ENCODE data around the gene ZNF513. TPM values are rescaled to one million over a fixed set of nuclear protein-coding genes. Genes with fewer than 3 reads are reported as not detected.
A peak's percentile ranks its signal among the peaks of the same experiment; 100 is the strongest.
"Not testable (repeated sequence)": the region's sequence is repeated elsewhere in the genome, so short reads cannot be mapped to it uniquely, and the experiment has no call there.

Gene ZNF513
- total RNA-seq (2012; rRNA removed): 5.7 and 6.1 TPM in 2 replicates

- peaks cover 78% of the 10 kb centered on the region for H3K36me3 ChIP-seq (ENCODE audit: insufficient read depth, low read length)
- H3K9me3 ChIP-seq (replicated peaks; ENCODE audit: low read length): no peaks in the 10 kb centered on the region
- H3K4me1 ChIP-seq (ENCODE audit: control insufficient read depth, insufficient read depth, low read length): peaks cover 36% of the 10 kb centered on the region
- peak within 1 kb of the TSS; percentile 98 for H3K4me2 ChIP-seq (ENCODE audit: low read length)
- H3K9ac ChIP-seq (ENCODE audit: low read depth, low read length): peak within 1 kb of the TSS; percentile 92
- H3K27me3 ChIP-seq (ENCODE audit: control insufficient read depth, insufficient read depth, low read length): no peaks in the 10 kb centered on the region
- peak within 1 kb of the TSS; percentile 79 for H3K4me3 ChIP-seq (ENCODE audit: low read length)
These were observed at the start of gene ZNF513 for GRCh38 chr2:27380626-27381545. TSS of gene ZNF513 (minus strand) at chr2:27380734. CDS start at chr2:27380526, 208 bp downstream.

DNA sequence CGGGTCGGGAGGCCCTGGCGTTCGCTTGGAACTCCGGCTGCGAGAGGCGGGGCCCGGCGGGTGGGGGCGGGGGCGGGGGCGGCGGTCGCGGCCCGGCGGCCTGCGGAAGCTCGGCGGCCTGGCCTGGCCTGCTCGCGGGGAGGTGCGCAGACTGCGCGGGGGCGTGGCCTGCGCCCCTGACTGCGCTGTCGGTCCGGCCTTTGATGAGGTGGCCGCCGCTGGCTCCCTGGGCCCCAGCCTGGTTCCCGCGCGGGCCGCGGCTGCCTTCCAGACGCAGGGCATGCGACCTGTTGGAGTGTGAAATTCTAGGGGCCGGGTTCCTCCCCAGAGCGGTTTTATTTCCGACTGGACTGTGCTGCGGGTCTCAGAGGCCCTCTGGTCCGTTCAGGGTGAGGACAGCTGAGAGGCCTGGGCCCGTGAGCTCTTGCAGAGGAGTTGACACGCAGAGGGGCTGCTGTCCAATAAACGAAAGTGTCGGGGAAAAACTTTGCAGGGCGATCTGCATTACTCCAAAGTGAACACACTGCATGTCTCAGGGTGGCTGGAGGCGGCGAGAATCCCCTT, 48.5 kb upstream of the ZNF513 start:
- Histone ChIP-seq H3K4me2 (ENCODE audit: low read length) (peak overlapping the region; percentile 95), H3K9ac (ENCODE audit: low read depth, low read length) (peak overlapping the region; percentile 98), H3K4me3 (ENCODE audit: low read length) (peak overlapping the region; percentile 91), H3K9me3 (replicated peaks; ENCODE audit: low read length) (no peaks in the 10 kb centered on the region), H3K4me1 (ENCODE audit: control insufficient read depth, insufficient read depth, low read length) (peaks cover 18% of the 10 kb centered on the region), H3K27me3 (ENCODE audit: control insufficient read depth, insufficient read depth, low read length) (no peaks in the 10 kb centered on the region), H3K36me3 (ENCODE audit: insufficient read depth, low read length) (peaks cover 12% of the 10 kb centered on the region)

- Histone ChIP-seq H3K4me1 (ENCODE audit: control insufficient read depth, insufficient read depth, low read length) (peaks cover 18% of the 10 kb centered on the region), H3K9me3 (replicated peaks; ENCODE audit: low read length) (no peaks in the 10 kb centered on the region), H3K27me3 (ENCODE audit: control insufficient read depth, insufficient read depth, low read length) (no peaks in the 10 kb centered on the region), H3K4me2 (ENCODE audit: low read length) (peak within 1 kb of the TSS; percentile 95), H3K4me3 (ENCODE audit: low read length) (peak within 1 kb of the TSS; percentile 91), H3K36me3 (ENCODE audit: insufficient read depth, low read length) (peaks cover 5% of the 10 kb centered on the region), H3K9ac (ENCODE audit: low read depth, low read length) (peak within 1 kb of the TSS; percentile 98)
These were observed 47.9 kb upstream of the ZNF513 start, which contains the start of gene NRBP1 for GRCh38 chr2:27428213-27428977. TSS of gene NRBP1 (plus strand) at chr2:27428631. CDS start at chr2:27433274, 4,643 bp downstream.

- Histone ChIP-seq H3K9ac (ENCODE audit: low read depth, low read length) (peak overlapping the region; percentile 98), H3K4me3 (ENCODE audit: low read length) (peak overlapping the region; percentile 91), H3K9me3 (replicated peaks; ENCODE audit: low read length) (no peaks in the 10 kb centered on the region), H3K4me1 (ENCODE audit: control insufficient read depth, insufficient read depth, low read length) (peaks cover 18% of the 10 kb centered on the region), H3K27me3 (ENCODE audit: control insufficient read depth, insufficient read depth, low read length) (no peaks in the 10 kb centered on the region), H3K4me2 (ENCODE audit: low read length) (peak overlapping the region; percentile 76), H3K36me3 (ENCODE audit: insufficient read depth, low read length) (no peaks in the 10 kb centered on the region)
These were observed 47.3 kb upstream of the ZNF513 start for GRCh38 chr2:27427863-27428212.

DNA sequence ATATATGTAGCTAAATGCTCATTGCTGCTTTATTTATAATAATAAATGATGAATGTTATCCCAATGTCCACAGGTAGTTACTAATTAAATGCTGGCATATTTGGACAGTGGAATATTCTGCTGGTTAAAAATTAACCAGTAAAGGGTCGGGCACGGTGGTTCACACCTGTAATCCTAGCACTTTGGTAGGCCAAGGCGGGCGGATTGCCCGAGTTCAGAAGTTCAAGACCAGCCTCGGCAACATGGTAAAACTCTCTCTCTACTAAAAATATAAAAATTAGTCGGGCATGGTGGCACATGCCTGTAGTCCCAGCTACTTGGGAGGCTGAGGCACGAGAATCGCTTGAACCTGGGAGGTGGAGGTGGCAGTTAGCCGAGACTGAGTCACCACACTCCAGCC, 44.5 kb upstream of the ZNF513 start:
- H3K9me3 ChIP-seq (replicated peaks; ENCODE audit: low read length); H3K4me1 ChIP-seq (ENCODE audit: control insufficient read depth, insufficient read depth, low read length); H3K27me3 ChIP-seq (ENCODE audit: control insufficient read depth, insufficient read depth, low read length); H3K36me3 ChIP-seq (ENCODE audit: insufficient read depth, low read length); H3K9ac ChIP-seq (ENCODE audit: low read depth, low read length); H3K4me2 ChIP-seq (ENCODE audit: low read length); H3K4me3 ChIP-seq (ENCODE audit: low read length): not testable (repeated sequence)

GRCh38 chr2:27422958-27423357, 42.4 kb upstream of the ZNF513 start:
- Histone ChIP-seq H3K9ac (ENCODE audit: low read depth, low read length) (no peak overlapping the region), H3K36me3 (ENCODE audit: insufficient read depth, low read length) (no peaks in the 10 kb centered on the region), H3K27me3 (ENCODE audit: control insufficient read depth, insufficient read depth, low read length) (no peaks in the 10 kb centered on the region), H3K4me2 (ENCODE audit: low read length) (no peak overlapping the region), H3K4me1 (ENCODE audit: control insufficient read depth, insufficient read depth, low read length) (no peaks in the 10 kb centered on the region), H3K9me3 (replicated peaks; ENCODE audit: low read length) (no peaks in the 10 kb centered on the region), H3K4me3 (ENCODE audit: low read length) (no peak overlapping the region)

DNA sequence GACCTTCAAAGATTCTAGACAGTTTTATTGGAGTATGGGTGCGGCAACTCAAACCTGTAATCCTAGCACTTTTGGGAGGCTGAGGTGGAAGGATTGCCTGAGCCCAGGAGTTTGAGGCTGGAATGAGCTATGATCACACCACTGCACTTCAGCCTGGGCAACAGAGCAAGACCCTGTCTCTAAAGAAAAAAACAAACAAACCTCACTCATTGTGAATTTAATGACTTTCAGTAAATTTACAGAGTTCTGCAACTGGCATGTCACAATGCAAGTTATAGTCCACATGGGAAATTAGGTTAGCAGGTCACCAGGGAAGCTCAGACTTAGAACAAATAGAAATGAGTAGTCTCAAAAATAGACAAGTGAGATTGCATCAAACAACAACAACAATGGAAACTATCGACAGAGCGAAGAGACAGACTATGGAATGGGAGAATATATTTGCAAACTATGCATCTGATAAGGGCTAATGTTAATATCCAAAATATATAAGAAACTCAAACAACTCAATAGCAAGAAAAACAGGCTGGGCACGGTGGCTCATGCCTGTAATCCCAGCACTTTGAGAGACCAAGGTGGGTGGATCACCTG, 41.2 kb upstream of the ZNF513 start:
- Histone ChIP-seq H3K9me3 (replicated peaks; ENCODE audit: low read length) (no peaks in the 10 kb centered on the region), H3K4me2 (ENCODE audit: low read length) (no peak overlapping the region), H3K4me1 (ENCODE audit: control insufficient read depth, insufficient read depth, low read length) (no peaks in the 10 kb centered on the region), H3K27me3 (ENCODE audit: control insufficient read depth, insufficient read depth, low read length) (no peaks in the 10 kb centered on the region), H3K9ac (ENCODE audit: low read depth, low read length) (no peak overlapping the region), H3K4me3 (ENCODE audit: low read length) (no peak overlapping the region), H3K36me3 (ENCODE audit: insufficient read depth, low read length) (no peaks in the 10 kb centered on the region)

GRCh38 chr2:27420996-27421395, 40.5 kb upstream of the ZNF513 start:
- Histone ChIP-seq H3K36me3 (ENCODE audit: insufficient read depth, low read length) (no peaks in the 10 kb centered on the region), H3K4me2 (ENCODE audit: low read length) (no peak overlapping the region), H3K9ac (ENCODE audit: low read depth, low read length) (no peak overlapping the region), H3K27me3 (ENCODE audit: control insufficient read depth, insufficient read depth, low read length) (no peaks in the 10 kb centered on the region), H3K4me3 (ENCODE audit: low read length) (no peak overlapping the region), H3K4me1 (ENCODE audit: control insufficient read depth, insufficient read depth, low read length) (no peaks in the 10 kb centered on the region), H3K9me3 (replicated peaks; ENCODE audit: low read length) (no peaks in the 10 kb centered on the region)

DNA sequence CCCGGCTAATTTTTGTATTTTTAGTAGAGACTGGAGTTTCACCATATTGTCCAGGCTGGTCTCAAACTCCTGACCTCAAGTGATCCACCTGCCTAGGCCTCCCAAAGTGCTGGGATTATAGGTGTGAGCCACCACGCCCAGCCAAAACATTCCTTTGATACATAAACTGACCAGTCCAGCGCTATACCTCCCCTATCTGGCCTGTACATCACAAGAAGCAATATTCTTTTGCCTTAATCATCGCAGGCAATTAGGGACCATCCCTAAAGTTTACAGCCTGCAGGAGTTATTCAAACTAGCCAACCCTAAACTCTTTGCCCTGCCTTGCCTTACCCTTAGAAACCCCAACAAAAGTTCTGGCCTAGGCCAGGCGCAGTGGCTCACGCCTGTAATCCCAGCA, 35.6 kb upstream of the ZNF513 start:
- Histone ChIP-seq H3K4me1 (ENCODE audit: control insufficient read depth, insufficient read depth, low read length) (no peaks in the 10 kb centered on the region), H3K36me3 (ENCODE audit: insufficient read depth, low read length) (no peaks in the 10 kb centered on the region), H3K4me2 (ENCODE audit: low read length) (no peak overlapping the region), H3K9me3 (replicated peaks; ENCODE audit: low read length) (no peaks in the 10 kb centered on the region), H3K9ac (ENCODE audit: low read depth, low read length) (no peak overlapping the region), H3K4me3 (ENCODE audit: low read length) (no peak overlapping the region), H3K27me3 (ENCODE audit: control insufficient read depth, insufficient read depth, low read length) (no peaks in the 10 kb centered on the region)

- peaks cover 16% of the 10 kb centered on the region for H3K4me1 ChIP-seq (ENCODE audit: control insufficient read depth, insufficient read depth, low read length)
- H3K9me3 ChIP-seq (replicated peaks; ENCODE audit: low read length): no peaks in the 10 kb centered on the region
- H3K4me2 ChIP-seq (ENCODE audit: low read length): no peak overlapping the region
- no peak overlapping the region for H3K9ac ChIP-seq (ENCODE audit: low read depth, low read length)
- peaks cover under 1% of the 10 kb centered on the region for H3K36me3 ChIP-seq (ENCODE audit: insufficient read depth, low read length)
- no peaks in the 10 kb centered on the region for H3K27me3 ChIP-seq (ENCODE audit: control insufficient read depth, insufficient read depth, low read length)
- H3K4me3 ChIP-seq (ENCODE audit: low read length): no peak overlapping the region
These were observed 32.1 kb upstream of the ZNF513 start for GRCh38 chr2:27412419-27413152.

Measured in skeletal muscle satellite cell (primary cell).